Gastrocnemius medialis (tissue), 4 donors: ENCODE results near the gene SCN5A. TPM values are rescaled to one million over a fixed set of nuclear protein-coding genes. Genes with fewer than 3 reads are reported as not detected.

Experiments
- ATAC-seq, 2 donors: fragments of 150-250 bp; one replicate each; pipeline ENCODE4 v1.9.1; 2016
- DNase-seq, 2 donors: peaks; one replicate each; pipeline ENCODE4 v3.0.0-alpha.2; 2019
- H3K27ac ChIP-seq, 4 donors: fragments of 200-600 bp; sonication (generic); 1 replicate in 1 of 4; 2 replicates in 3 of 4; pipeline ENCODE4 v1.5.1; 2016 to 2018; ENCODE audit warnings: mild to moderate bottlenecking in 2 of 4, moderate library complexity in 1 of 4
- H3K27me3 ChIP-seq, 3 donors: fragments of 200-600 bp; sonication (generic) in 2 of 3; 1 replicate in 1 of 3; 2 replicates in 2 of 3; pipeline versions ENCODE4 v1.5.1 to v1.6.0; 2016 to 2019; ENCODE audit warnings: mild to moderate bottlenecking in 1 of 3, moderate library complexity in 1 of 3
- H3K36me3 ChIP-seq, 2 donors: fragments of 200-600 bp; sonication (generic) in 1 of 2; one replicate each; pipeline ENCODE4 v1.5.1; 2017 to 2018
- H3K4me1 ChIP-seq, 2 donors: fragments of 200-600 bp; sonication (generic) in 1 of 2; one replicate each; pipeline ENCODE4 v1.5.1; 2016 to 2017; ENCODE audit warnings: mild to moderate bottlenecking in 2 of 2
- H3K4me3 ChIP-seq, 4 donors: fragments of 200-600 bp; sonication (generic) in 3 of 4; 1 replicate in 1 of 4; 2 replicates in 3 of 4; pipeline ENCODE4 v1.5.1; 2016 to 2019; ENCODE audit warnings: mild to moderate bottlenecking in 2 of 4
- H3K9me3 ChIP-seq, 3 donors: fragments of 200-600 bp; sonication (generic) in 2 of 3; 1 replicate in 1 of 3; 2 replicates in 2 of 3; pipeline ENCODE4 v1.5.1; 2016 to 2019
- CTCF ChIP-seq, 5 experiments: fragments of 450-650 bp in 3 of 5; fragments of 200-600 bp in 2 of 5; sonication (generic) in 2 of 5; IDR thresholded peaks in 4 of 5; conservative IDR thresholded peaks in 1 of 5; 1 replicate in 4 of 5; 2 replicates in 1 of 5; pipeline ENCODE4 v1.5.1; 2016 to 2019; ENCODE audit warnings: antibody characterized with exemption in 5 of 5, mild to moderate bottlenecking in 3 of 5, moderate library complexity in 3 of 5
- POLR2A ChIP-seq, 2 donors: fragments of 450-650 bp; IDR thresholded peaks; one replicate each; pipeline ENCODE4 v1.6.1; 2017; ENCODE audit warnings: antibody characterized with exemption in 2 of 2, mild to moderate bottlenecking in 2 of 2, moderate library complexity in 2 of 2
- in situ Hi-C, 4 donors: fragments of 200-750 bp; cut with MboI; loops; one replicate each; pipeline versions ENCODE4 v1.15.0 to v1.8.0; 2017; ENCODE audit warnings: low sequenced_read_pairs in 4 of 4
- intact Hi-C: fragments of 100-400 bp; cut with DNase I; formaldehyde crosslinking; loops from one replicate; pipeline ENCODE4 v1.15.1; 2023; ENCODE audit warnings: low total_unique reads
- total RNA-seq, 4 donors: library from RNA; depleted of rRNA; stranded (reverse); fragments of >200 nt; gene quantifications; one replicate each; pipeline versions ENCODE4 v1.1.0 to v1.2.3, GENCODE V29; 2016

SCN5A gene
- total RNA-seq, 4 donors from 2014 or later, result 0.05 to 4.3 (median 2.8) TPM; not detected in 1

GRCh38 chr3:38544926-38545325, 104.6 kb downstream of the SCN5A start:
- TF ChIP-seq POLR2A (IDR thresholded peaks at IDR 0.05), result no peak
- no peak for TF ChIP-seq CTCF (IDR thresholded peaks at IDR 0.05 in 4 of 5, conservative IDR thresholded peaks at IDR 0.05 in 1 of 5)
- Histone ChIP-seq H3K4me3 (no peak overlapping the region), H3K9me3 (no peaks in the 10 kb centered on the region), H3K27ac (no peak overlapping the region), H3K4me1 (peaks cover 0 to 24% of the 10 kb centered on the region in 2 donors), H3K27me3 (no peaks in the 10 kb centered on the region), H3K36me3 (no peaks in the 10 kb centered on the region)
- DNase-seq, result no peak
- intact Hi-C loops, result no loop called here
- in situ Hi-C loops, result loop anchor here in 1 of 4 donors (25.0 kb wide), 1 partner anchor 467 kb away; no protein-coding TSS in a partner anchor
- no peak for ATAC-seq

- ATAC-seq (peak in 1 of 2 donors; percentile 39), DNase-seq (peak in 1 of 2 donors; percentile 36)
- Histone ChIP-seq H3K4me3 (no peak overlapping the region), H3K27me3 (no peaks in the 10 kb centered on the region), H3K9me3 (no peaks in the 10 kb centered on the region), H3K4me1 (peaks cover 0 to 24% of the 10 kb centered on the region in 2 donors), H3K36me3 (no peaks in the 10 kb centered on the region), H3K27ac (peak overlapping the region in 1 of 4 donors; percentile 8)
- in situ Hi-C loops, result loop anchor here in 1 of 4 donors (25.0 kb wide), 1 partner anchor 469 kb away; no protein-coding TSS in a partner anchor
- TF ChIP-seq POLR2A (IDR thresholded peaks at IDR 0.05), result no peak
- TF ChIP-seq CTCF (IDR thresholded peaks at IDR 0.05 in 4 of 5, conservative IDR thresholded peaks at IDR 0.05 in 1 of 5), result no peak
- intact Hi-C loops, result no loop called here
Observed at GRCh38 chr3:38543586-38543985, 105.9 kb downstream of the SCN5A start.

- H3K4me3 ChIP-seq, result no peak overlapping the region
- no peaks in the 10 kb centered on the region for H3K9me3 ChIP-seq
- intact Hi-C loops, result no loop called here
- peak overlapping the region in 2 of 4 donors; percentile 11 to 51 for H3K27ac ChIP-seq
- no peaks in the 10 kb centered on the region for H3K36me3 ChIP-seq
- ATAC-seq (peak in 1 of 2 donors; percentile 66), DNase-seq (peak in 1 of 2 donors; percentile 41)
- no peaks in the 10 kb centered on the region for H3K27me3 ChIP-seq
- in situ Hi-C loops, result loop anchor here in 1 of 4 donors (25.0 kb wide), 1 partner anchor 470 kb away; no protein-coding TSS in a partner anchor
- peaks cover 0 to 24% of the 10 kb centered on the region in 2 donors for H3K4me1 ChIP-seq
- TF ChIP-seq POLR2A (IDR thresholded peaks at IDR 0.05), result no peak
- TF ChIP-seq CTCF (IDR thresholded peaks at IDR 0.05 in 4 of 5, conservative IDR thresholded peaks at IDR 0.05 in 1 of 5), result no peak
Observed at GRCh38 chr3:38542401-38543298, 106.8 kb downstream of the SCN5A start.

- H3K27me3 ChIP-seq, result no peaks in the 10 kb centered on the region
- peak overlapping the region in 1 of 4 donors; percentile 41 for H3K27ac ChIP-seq
- intact Hi-C loops (no loop called here), in situ Hi-C loops (loop anchor here in 1 of 4 donors (25.0 kb wide), 1 partner anchor 470 kb away; no protein-coding TSS in a partner anchor)
- DNase-seq (no peak), ATAC-seq (no peak)
- TF ChIP-seq POLR2A (IDR thresholded peaks at IDR 0.05) (no peak), CTCF (IDR thresholded peaks at IDR 0.05 in 4 of 5, conservative IDR thresholded peaks at IDR 0.05 in 1 of 5) (no peak)
- H3K36me3 ChIP-seq, result no peaks in the 10 kb centered on the region
- H3K9me3 ChIP-seq, result no peaks in the 10 kb centered on the region
- peaks cover 0 to 24% of the 10 kb centered on the region in 2 donors for H3K4me1 ChIP-seq
- H3K4me3 ChIP-seq, result no peak overlapping the region
Observed at GRCh38 chr3:38541806-38542205, 107.7 kb downstream of the SCN5A start.
